HFFc6 (cell line): ENCODE measurements around the gene FHOD3. TPM values are rescaled to one million over a fixed set of nuclear protein-coding genes. Genes with fewer than 3 reads are reported as not detected.

Experiments used
- DNase-seq: peaks from one replicate; pipeline ENCODE4 v3.0.0-alpha.2; 2018
- H3K27ac Mint-ChIP-seq: 2 replicates; pipeline ENCODE4 v1.8.0; 2020; ENCODE audit warnings: mild to moderate bottlenecking, mixed read lengths
- H3K27me3 Mint-ChIP-seq: 2 replicates; pipeline ENCODE4 v1.8.0; 2021; ENCODE audit warnings: mild to moderate bottlenecking, moderate library complexity, mixed read lengths; ENCODE audit not compliant: insufficient read depth
- H3K36me3 Mint-ChIP-seq: 2 replicates; pipeline ENCODE4 v1.8.0; 2021; ENCODE audit warnings: low read depth, mixed read lengths
- H3K4me1 Mint-ChIP-seq: 2 replicates; pipeline ENCODE4 v1.8.0; 2020; ENCODE audit warnings: low read depth, mixed read lengths
- H3K4me3 Mint-ChIP-seq: 2 replicates; pipeline ENCODE4 v1.8.0; 2020; ENCODE audit warnings: mild to moderate bottlenecking, moderate library complexity, mixed read lengths
- H3K9me3 Mint-ChIP-seq: 2 replicates; pipeline ENCODE4 v1.8.0; 2020; ENCODE audit warnings: mild to moderate bottlenecking, mixed read lengths
- CTCF ChIP-seq: fragments of 200-600 bp; sonication (generic); IDR thresholded peaks from 2 replicates; pipeline ENCODE4 v1.5.0; 2021; ENCODE audit warnings: antibody characterized with exemption, mild to moderate bottlenecking
- total RNA-seq, 6 experiments: library from RNA; stranded (reverse); fragmentation: NEBNext Ultra II Directional; extraction: Animal tissue kit (Norgen Biotek cat#: 25700); gene quantifications; 2 replicates in 1 of 6; 3 replicates in 5 of 6; pipeline ENCODE4 v1.2.3, GENCODE V29; 2021

FHOD3 gene
- total RNA-seq, 6 experiments from 2014 or later, result 32.8 to 67.6 (median 61.4) TPM

- H3K4me3 Mint-ChIP-seq, result no peak overlapping the region
- peaks cover 38% of the 10 kb centered on the region for H3K36me3 Mint-ChIP-seq
- H3K27me3 Mint-ChIP-seq, result no peaks in the 10 kb centered on the region
- H3K9me3 Mint-ChIP-seq, result peaks cover 11% of the 10 kb centered on the region
- DNase-seq, result no peak
- no peak for TF ChIP-seq CTCF
- no peak overlapping the region; the same call in 1 of the 2 replicates for H3K27ac Mint-ChIP-seq
- H3K4me1 Mint-ChIP-seq, result peaks cover 18% of the 10 kb centered on the region
These were observed 382.5 kb downstream of the FHOD3 start for GRCh38 chr18:36680042-36680441.

GRCh38 chr18:36685580-36685979 is 388.1 kb downstream of the FHOD3 start:
- Mint-ChIP-seq H3K4me1 (peaks cover 38% of the 10 kb centered on the region), H3K36me3 (peaks cover 21% of the 10 kb centered on the region), H3K27ac (peak overlapping the region; percentile 20), H3K27me3 (no peaks in the 10 kb centered on the region; the same call in 1 of the 2 replicates), H3K9me3 (no peaks in the 10 kb centered on the region), H3K4me3 (no peak overlapping the region)
- TF ChIP-seq CTCF, result no peak
- DNase-seq, result no peak

- DNase-seq, result peak; percentile 62
- H3K36me3 Mint-ChIP-seq, result peaks cover 16% of the 10 kb centered on the region
- H3K9me3 Mint-ChIP-seq, result no peaks in the 10 kb centered on the region
- peak overlapping the region; percentile 5 for H3K27ac Mint-ChIP-seq
- H3K4me1 Mint-ChIP-seq, result peaks cover 65% of the 10 kb centered on the region
- peak; percentile 96 for TF ChIP-seq CTCF
- no peak overlapping the region for H3K4me3 Mint-ChIP-seq
- no peaks in the 10 kb centered on the region; the same call in 1 of the 2 replicates for H3K27me3 Mint-ChIP-seq
These were observed 390.8 kb downstream of the FHOD3 start for GRCh38 chr18:36688020-36688965.

- peak overlapping the region; percentile 91 for H3K4me3 Mint-ChIP-seq
These were observed 394.9 kb downstream of the FHOD3 start for GRCh38 chr18:36692371-36692770.

GRCh38 chr18:36692921-36693332 is 395.4 kb downstream of the FHOD3 start:
- peak overlapping the region; percentile 90 for H3K27ac Mint-ChIP-seq
- peak overlapping the region; percentile 91 for H3K4me3 Mint-ChIP-seq
- no peaks in the 10 kb centered on the region for H3K9me3 Mint-ChIP-seq
- H3K36me3 Mint-ChIP-seq, result peaks cover 10% of the 10 kb centered on the region
- peaks cover 99% of the 10 kb centered on the region for H3K4me1 Mint-ChIP-seq
- peak; percentile 49 for DNase-seq
- no peak for TF ChIP-seq CTCF
- H3K27me3 Mint-ChIP-seq, result no peaks in the 10 kb centered on the region

More at GRCh38 chr18:36692371-36692770, 394.9 kb downstream of the FHOD3 start:
- H3K27ac Mint-ChIP-seq, result peak overlapping the region; percentile 90
- DNase-seq, result peak; percentile 89
- no peak for TF ChIP-seq CTCF
- H3K27me3 Mint-ChIP-seq, result no peaks in the 10 kb centered on the region
- peaks cover 10% of the 10 kb centered on the region for H3K36me3 Mint-ChIP-seq
- no peaks in the 10 kb centered on the region for H3K9me3 Mint-ChIP-seq
- peaks cover 94% of the 10 kb centered on the region for H3K4me1 Mint-ChIP-seq
